ENCODE measurements around the gene DHRS7.

The DHRS7 gene, protein sequence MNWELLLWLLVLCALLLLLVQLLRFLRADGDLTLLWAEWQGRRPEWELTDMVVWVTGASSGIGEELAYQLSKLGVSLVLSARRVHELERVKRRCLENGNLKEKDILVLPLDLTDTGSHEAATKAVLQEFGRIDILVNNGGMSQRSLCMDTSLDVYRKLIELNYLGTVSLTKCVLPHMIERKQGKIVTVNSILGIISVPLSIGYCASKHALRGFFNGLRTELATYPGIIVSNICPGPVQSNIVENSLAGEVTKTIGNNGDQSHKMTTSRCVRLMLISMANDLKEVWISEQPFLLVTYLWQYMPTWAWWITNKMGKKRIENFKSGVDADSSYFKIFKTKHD

DNA sequence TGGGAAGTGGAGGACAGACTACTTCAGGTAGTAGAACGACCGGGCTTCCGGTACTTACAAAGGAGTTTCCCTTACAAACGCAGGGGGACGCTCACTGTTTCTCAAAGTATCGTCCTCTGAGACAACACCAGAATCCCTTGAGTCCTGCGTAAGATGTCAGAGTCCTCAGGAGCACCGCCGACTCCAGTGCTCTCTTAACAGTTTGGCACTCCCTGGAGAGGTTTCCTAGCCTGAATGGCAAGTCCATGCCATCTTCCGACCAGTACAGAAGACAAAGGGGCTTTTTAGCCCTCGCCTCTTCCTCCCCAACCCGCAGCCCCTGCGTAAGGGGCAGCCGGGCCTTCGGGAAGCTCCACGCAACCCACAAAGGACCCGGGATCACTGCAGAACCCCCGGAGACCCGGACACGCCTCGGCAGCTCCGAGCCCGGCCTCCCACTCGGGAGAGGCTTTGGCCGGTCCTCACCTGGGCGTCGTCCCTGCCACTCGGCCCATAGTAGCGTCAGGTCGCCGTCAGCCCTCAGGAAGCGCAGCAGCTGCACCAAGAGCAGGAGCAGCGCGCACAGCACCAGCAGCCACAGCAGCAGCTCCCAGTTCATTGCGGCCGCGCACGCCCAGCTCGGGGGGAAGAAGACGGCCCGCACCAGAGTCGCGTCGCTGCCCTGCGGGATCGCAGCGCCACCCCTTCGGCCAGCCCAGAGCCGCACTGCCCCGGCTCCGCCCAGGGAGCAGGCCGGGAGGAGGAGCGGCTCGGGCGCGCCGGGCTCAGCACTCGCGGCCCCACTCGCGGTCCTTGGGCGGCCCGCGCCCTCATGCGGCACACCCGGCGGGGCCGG, at the start of gene DHRS7:
TSS of gene DHRS7 (minus strand) at position 687 of the 835 bp plus-strand sequence. CDS start at position 598, 89 bp downstream.
- FAIRE-seq = no peak

DNA sequence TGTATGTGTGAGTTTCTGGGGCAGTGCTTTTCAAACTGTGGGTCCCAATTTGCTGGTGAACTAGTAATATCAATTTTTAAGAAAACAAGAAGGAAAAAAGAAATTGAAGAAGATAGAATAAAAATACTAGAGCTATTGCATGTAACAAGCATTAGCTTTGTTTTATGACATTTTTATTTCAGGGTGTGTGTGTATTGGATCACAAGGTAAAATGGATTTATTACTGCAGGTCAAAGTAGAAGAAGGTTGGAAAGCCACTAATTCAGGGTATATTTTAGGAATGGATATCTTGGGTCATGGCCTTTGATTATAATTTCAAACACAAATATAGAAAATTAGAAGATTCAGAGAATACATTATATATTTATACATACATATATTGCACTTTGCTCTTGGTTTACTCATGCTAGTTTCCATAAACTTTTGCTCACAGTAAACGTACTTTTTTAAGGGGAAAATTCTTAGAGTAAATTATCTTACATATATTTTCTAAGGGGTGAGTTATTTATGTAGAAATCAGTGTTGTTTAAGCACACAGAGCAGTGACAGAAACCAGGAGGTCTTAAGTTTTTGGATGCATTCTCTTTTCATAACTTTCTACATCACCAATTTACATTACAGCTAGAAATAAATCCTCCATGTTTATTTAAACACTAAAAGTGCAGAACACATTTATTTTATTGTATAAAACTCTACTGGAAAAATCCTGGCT, 49.4 kb upstream of the DHRS7 start:
- peak; percentile 26 for FAIRE-seq

DNA sequence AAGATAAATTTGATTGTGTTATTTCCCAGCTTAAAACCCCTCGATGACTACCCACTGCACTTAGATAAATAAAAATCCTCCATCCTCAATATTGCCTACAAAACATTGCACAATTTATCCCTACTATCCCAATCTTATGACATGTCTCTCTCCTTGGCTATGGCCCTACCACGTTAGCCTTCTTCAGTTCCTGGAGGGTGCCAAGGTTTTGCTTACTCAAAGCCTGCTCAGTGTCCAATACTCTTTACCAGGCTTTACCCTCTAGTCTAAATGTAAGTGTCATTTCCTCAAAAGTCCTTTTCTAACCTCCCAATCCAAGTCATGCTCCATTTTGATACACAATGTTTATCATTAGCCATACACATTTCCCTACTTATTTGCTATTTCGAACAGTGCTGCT, 48.8 kb upstream of the DHRS7 start:
- FAIRE-seq = no peak

DNA sequence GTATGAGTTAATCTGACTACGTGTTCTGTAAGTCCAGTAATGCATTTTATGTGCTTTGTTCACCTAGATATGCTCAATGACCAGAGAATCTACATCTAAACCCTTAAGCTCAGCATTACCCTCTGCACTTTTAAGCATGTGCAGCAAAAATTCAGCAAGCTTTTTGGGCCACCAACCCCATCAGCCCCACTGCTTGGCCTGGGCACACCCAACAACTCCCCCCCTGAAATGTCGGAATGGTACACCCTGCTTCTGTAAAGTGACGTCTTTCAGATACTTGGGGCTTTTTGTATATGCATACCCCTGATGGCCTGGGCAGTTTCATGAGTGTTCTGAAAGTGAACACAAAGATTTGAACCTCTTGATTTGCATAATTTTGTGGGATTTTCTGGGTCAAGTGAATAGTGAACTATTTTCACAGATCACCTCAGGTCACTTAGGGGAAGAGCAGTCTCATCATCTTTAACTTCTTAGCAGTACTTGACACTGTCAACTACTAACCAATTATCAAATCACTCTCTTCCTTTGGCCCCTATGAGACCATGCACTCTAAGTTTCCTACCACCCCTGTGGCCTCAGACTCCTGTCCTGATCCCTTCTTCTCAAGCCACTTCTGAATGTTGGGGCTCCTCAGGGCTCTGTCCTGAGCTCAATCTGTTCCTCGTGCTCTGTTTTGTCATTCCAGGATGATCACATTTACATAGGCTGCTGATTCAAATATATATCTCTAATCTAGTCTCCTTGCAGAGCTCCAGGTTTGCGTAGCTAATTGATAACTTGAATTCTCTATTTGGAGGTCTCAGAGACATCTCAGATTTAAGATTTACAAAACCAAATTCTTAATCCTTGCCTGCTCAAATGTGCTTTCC, 47.5 kb upstream of the DHRS7 start:
- no peak for FAIRE-seq

DNA sequence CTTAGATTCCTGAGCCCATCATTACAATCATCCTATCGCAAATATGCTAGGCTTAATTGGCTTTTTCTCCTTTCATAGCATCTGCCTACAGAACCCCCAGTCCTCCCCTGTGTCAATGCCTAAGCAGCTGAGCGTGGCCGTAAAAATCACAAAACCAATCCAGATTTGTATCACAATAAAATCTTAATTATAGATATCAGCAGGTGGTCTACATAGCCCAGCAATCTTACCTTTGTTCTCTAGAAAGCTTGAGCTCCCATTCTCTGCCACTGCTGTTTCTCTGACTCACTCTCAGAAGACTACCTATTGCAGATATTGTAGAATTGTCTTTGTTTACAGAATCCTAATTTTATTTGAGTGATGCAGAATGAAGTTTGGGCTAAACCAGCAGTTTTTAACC, 46.0 kb upstream of the DHRS7 start:
- no peak for FAIRE-seq

DNA sequence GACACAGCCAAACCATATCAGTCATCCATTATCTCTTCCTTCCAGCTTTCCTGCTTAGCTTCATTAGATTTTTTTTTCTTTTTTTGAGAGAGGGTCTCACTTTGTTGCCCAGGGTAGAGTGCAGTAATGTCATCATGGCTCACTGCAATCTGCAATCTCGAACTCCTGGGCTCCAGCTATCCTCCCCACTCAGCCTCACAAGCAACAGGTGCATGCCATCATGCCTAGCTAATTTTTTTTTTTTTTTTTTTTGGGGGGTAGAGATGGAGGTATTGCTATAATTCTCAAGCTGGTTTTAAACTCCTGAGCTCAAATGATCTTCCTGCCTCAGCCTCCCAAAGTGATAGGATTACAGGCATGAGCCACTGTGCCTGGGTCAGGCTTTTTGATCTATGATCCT, 45.5 kb upstream of the DHRS7 start:
- FAIRE-seq = no peak

DNA sequence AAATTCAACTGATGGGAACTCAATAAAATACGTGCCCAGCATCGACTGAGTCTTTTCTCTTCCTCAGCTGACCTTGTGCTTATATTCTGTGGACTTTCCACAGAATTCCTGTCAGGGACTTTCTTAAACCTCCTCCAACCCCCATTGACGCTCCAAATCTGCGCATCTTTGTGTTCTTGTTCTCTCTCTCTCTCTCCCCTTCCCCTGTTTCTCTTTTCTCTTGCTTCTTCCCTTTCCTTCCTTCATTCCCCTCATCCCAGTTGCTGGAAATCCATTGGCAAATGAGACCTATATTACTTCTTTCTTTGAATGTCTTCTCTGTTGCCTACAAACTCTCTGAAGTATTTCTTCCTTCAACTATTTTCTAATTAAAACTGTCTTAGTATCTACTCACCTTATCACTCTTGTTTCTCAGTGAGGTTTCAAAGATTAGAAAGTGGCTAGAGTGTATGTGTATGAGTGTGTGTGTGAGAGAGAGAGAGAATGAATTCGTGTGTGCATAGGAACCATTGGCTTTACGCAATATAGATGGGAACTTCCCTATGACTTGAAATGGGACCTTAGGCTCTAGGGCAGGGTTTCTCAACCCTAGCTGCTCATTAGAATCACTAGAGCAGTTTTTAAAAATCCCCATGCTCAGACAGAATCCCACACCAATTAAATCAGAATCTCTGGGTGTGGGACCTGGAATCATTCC, 41.8 kb upstream of the DHRS7 start:
- no peak for FAIRE-seq

DNA sequence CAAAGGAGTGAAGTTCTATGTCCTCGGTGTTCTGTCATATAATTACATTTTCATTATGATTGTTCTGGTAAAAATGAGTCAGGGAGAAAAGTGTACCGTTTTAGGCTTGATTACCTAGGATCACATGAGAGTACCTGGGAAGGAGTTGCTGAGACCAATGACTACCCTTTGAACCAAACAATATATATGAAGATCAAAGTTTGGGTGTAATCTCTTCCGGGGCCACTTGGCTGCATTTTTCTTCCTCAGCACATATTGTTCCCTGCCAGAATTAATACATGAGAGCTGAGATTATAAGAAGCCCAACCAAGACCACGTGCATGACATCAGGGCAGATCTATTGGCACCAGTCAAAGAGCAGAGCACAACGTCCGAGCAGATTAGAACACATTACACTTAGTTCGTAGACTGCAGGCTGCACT, 41.1 kb upstream of the DHRS7 start:
- no peak for FAIRE-seq

DNA sequence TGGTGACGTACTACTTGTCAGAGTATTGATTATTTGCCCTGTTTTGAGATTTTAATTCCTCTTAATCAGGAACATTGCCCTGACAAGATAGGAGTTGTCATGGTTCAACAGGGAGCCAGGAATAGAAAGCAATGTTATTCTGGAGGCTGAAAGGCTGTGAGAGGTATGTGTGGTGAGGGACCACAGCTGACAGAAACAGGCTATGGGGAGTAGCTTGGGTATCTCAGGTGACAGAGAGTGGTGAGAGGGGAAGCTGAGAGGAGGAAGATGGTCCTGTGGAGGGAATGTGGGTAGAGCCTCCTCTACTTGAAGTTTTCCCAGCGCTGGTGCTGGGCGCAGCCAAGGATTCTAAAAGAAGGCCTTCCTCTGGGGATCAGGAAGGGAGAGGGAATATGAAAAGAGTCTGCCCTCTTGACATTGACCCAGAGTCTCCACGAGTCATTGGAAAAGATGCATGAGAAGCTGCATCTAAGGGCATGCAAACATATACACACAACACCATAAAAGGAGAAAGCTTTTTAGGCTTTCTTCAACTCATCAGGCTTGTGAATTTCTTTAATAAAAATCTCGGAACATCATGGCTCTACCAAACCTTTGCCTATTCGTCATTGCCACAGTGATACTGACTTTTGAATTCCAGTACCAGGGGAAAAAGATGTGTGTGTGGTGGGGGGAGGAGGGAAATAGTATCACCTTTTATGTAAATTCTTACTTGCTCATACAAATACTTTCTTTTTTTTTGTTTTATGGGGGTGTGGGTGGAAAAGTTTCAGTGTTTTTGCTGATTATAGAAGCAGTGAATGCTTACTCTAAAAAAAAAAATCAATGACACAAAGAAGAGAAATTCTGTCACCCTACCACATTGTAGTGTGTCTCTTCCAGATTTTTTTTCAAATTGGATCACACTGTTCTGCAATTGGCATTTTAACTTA, 39.9 kb upstream of the DHRS7 start:
- no peak for FAIRE-seq

DNA sequence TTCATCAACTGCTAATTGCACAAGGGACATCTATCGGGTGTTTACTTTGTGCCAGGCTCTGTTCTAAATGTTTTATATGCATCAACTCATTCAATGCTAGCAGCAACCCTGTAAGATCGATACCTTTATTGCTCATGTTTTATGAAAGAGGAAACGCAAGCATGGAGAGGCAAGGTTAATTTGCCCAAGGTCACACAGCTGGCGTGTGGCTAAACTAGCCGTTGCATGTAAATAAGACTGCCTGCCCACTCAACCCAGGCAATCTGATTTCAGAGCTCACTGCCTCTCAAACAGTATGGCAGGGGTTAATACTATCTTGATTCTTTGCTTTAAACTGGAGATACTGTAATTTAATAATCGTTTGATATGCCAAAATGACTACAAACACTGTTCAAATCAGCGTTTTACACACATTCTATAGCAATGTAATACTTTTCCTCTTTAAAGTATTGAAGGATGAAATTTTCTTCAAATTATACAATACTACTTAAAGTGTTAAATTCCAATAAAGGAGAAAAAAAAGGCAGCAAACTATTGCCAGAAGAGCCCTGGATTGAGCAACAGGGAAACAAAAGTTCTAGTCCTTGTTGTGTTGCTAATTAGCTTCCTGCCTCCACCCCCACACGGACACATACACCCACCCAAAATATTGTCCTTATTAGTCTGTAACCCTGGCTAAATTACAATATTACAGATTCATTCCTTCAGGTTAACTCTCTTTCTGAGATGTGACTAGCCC, 39.1 kb upstream of the DHRS7 start:
- no peak for FAIRE-seq

DNA sequence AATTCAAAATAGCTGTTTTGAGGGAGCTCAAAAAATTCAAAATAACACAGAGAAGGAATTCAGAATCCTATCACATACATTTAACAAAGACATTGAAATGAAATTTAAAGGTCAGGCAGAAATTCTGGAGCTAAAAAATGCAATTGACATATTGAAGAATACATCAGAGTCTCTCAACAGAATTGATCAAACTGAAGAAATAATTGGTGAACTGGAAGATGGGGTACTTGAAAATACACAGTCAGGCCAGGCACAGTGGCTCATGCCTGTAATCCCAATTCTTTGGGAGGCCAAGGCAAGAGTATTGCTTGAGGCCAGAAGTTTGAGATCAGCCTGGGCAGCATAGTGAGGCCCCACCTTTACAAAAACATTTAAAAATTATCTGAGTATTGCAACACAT, 34.1 kb upstream of the DHRS7 start:
- no peak for FAIRE-seq

DNA sequence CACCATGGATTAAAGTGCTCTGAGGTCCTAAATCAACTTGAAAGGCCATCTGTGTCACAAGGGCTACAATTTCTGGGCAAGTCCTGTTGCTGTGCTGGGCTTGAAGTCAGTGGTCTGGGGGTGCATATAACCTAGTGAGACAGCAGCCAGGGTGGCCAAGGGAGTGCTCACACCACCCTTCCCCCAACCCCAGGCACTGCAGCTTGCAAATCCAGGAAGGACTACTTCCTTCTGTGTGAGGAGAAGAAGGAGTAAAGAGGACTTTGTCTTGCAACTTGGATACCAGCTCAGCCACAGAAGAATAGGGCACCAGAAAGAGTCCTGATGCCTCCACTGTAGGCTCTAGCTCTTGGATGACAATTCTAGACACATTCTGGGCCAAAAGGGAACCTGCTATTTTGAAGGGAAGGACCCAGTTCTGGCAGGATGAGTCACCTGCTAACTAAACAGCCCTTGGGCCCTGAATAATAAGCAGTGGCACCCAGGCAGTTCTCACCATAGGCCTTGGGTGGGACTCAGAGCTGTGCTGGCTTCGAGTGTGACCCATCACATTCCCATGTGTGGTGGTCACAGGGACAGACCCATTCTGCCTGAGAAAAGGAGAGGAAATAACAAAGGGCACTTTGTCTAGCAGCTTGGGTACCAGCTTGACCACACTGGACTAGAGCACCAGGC, 32.6 kb upstream of the DHRS7 start:
- FAIRE-seq = no peak

DNA sequence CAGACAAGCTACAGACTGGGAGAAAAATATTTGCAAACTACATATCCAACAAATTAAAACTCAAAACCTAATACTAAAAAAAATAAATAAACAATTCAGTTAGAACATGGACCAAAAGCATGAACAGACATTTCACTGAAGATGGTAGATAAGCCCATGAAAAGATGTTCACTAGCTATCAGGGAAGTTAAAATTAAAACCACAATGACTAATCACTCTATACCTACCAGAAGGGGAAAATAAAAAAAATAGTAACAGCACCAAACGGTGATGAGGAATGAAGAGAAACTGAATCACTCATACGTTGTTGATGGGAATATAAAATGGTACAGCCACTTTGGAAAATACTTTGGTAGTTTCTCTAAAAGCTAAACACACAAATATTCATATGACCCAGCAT, 31.1 kb upstream of the DHRS7 start:
- no peak for FAIRE-seq

DNA sequence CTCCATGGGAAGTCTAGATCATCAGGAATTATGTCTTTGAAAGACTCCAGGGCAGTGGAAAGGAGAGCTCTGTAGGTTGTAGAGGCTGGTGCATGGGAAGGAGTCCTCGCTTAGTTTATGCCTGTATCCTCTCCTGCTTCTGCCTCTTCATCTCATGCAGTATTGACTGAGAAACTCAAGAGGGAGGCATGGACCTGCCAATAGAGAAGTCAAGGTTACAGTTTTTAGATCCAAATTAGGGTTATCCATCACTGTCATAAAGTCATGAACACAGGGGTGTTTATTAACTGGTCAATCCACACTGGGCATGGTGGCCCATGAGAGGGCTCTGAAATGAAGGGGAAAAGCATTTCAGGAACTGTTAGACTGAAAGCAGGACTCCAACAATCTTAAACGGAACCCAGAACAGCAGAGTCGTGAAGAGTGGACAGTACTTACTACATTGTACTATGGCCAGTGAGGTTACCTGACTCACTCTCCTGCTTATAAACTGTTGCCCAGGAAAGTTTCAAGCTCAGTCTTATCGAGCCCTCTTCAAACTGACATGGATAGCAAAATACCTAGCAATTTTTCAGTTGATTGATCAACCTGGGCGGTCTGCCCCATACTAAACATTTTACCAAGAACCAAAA, 30.1 kb upstream of the DHRS7 start:
- no peak for FAIRE-seq

DNA sequence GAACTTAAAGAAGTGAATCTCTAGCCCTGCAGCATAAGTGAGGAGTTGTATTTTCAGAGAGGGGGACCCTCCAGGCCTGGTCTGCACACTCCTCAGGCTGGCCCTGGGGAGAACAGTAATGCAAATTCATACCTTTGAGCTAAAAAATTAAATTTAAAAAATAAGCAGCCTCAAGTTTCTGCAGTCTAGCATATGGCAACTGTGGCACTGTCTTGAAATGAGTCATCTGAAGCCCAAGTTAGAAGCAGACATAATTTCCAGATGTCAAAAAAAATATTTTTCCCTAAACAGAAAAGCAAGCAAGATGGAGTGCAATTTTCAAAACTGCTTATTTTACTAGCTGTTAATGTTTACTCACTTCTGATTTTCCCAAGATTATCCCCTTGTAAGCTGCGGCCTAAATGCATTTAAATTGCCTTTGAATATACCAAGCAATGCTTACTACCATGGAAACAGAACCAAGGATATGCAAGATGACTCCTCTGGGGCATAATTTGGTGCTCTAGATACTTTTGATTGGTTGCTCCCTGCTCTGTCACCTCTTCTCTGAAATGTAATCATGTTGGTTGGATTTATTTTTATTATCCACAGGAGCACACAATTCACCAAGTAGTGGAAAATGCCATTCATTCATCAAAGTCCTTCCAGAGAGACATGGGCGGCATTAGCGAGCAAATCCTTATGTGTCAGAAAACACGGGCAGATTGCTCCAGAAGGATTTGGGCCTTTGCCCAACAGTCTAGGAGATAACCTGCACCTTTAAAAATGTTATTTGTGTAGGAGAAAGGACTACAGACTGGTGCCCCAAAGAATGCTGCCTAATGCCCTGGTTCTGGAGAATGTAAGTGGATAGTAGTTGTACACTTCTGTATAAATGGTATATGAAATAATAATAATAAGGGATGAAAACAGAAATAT, 25.0 kb upstream of the DHRS7 start:
- FAIRE-seq = no peak

DNA sequence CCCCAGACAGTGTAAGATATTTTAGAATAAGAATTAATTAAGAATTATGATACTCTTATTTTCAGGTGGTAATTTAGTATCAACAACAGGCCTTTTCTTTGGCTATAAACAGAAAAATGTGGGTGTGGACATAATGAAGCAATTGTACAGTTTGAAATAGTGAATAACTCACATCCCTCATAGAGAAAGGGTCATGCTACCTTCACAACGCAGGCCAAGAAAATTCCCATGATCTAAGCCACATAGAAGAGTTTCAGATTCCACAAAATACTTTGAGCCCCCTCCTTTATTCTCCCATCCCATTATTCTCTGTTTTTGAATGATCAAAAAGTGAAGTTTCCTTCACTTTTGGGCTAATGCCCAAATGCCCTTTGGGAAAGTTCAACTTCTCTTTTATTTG, 23.5 kb upstream of the DHRS7 start:
- FAIRE-seq = no peak

DNA sequence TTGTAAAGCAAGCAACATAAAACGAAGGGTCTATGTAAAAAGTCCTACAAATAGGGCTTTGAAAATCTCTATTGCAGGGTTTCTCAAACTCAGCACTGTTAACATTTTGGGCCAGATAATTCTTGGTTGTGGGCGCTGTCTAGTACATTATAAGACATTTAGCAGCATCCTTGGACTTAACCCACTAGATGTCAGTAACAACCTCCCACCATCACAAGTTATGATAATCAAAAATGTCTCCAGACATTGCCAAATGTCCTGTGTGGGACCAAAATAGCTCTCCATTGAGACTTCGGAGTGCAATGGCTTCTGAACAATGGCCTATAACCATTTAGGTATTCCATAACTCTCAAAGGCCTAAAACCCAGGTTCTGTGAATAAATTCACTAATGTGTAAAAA, 22.9 kb upstream of the DHRS7 start:
- no peak for FAIRE-seq

All from endometrium (tissue), 2 donors.